ENCODE measurements around the gene STAT6.

The STAT6 gene

GRCh38 chr12:57096099-57096572 lies 15.0 kb downstream of the STAT6 start (continued):
- TF ChIP-seq ZNF138 (tag by site-specific recombination; IDR thresholded peaks at IDR 0.05; ENCODE audit: borderline replicate concordance) (no peak), ZNF37A (tag by site-specific recombination; IDR thresholded peaks at IDR 0.05) (no peak), ZNF239 (tag by site-specific recombination; IDR thresholded peaks at IDR 0.05) (no peak), YY1 (tag by site-specific recombination; IDR thresholded peaks at IDR 0.05) (no peak), HOXC10 (CRISPR knock-in tag; IDR thresholded peaks at IDR 0.05) (no peak), ZNF221 (tag by site-specific recombination; IDR thresholded peaks at IDR 0.05; ENCODE audit: borderline replicate concordance) (no peak), SCRT1 (tag by site-specific recombination; IDR thresholded peaks at IDR 0.05; ENCODE audit: borderline replicate concordance) (no peak), ZNF423 (tag by site-specific recombination; IDR thresholded peaks at IDR 0.05) (no peak), ZNF24 (tag by site-specific recombination; IDR thresholded peaks at IDR 0.05) (no peak), ZNF626 (tag by site-specific recombination; IDR thresholded peaks at IDR 0.05) (no peak), CTCF (tag by site-specific recombination; IDR thresholded peaks at IDR 0.05) (no peak), ZBTB17 (tag by site-specific recombination; IDR thresholded peaks at IDR 0.05) (peak; percentile 47; the same call in 1 of the 2 replicates), ZNF580 (tag by site-specific recombination; IDR thresholded peaks at IDR 0.05) (no peak), PRDM1 (tag by site-specific recombination; IDR thresholded peaks at IDR 0.05) (no peak), ZFHX2 (tag by site-specific recombination; conservative IDR thresholded peaks at IDR 0.05) (peak; percentile 73), ZNF404 (tag by site-specific recombination; IDR thresholded peaks at IDR 0.05) (no peak), AEBP2 (tag by site-specific recombination; IDR thresholded peaks at IDR 0.05; ENCODE audit: borderline replicate concordance) (no peak), ZXDB (tag by site-specific recombination; IDR thresholded peaks at IDR 0.05) (no peak), ZNF600 (tag by site-specific recombination; IDR thresholded peaks at IDR 0.05) (peak; percentile 20; the same call in 1 of the 2 replicates), BCL6B (tag by site-specific recombination; IDR thresholded peaks at IDR 0.05) (no peak), ZNF677 (tag by site-specific recombination; IDR thresholded peaks at IDR 0.05) (no peak), ZNF18 (tag by site-specific recombination; IDR thresholded peaks at IDR 0.05) (no peak), GFI1B (tag by site-specific recombination; IDR thresholded peaks at IDR 0.05) (no peak), ZBTB48 (tag by site-specific recombination; IDR thresholded peaks at IDR 0.05) (peak; percentile 44; the same call in 1 of the 2 replicates), ZNF354C (tag by site-specific recombination; IDR thresholded peaks at IDR 0.05; ENCODE audit: borderline replicate concordance, low read depth) (no peak), KLF17 (tag by site-specific recombination; IDR thresholded peaks at IDR 0.05) (0 out of 2 replicates have a peak, but pooled peaks have one; percentile 43), KLF8 (tag by site-specific recombination; IDR thresholded peaks at IDR 0.05) (no peak), SP2 (tag by site-specific recombination; IDR thresholded peaks at IDR 0.05) (peak; percentile 19; the same call in 1 of the 2 replicates), ZNF704 (tag by site-specific recombination; IDR thresholded peaks at IDR 0.05) (no peak), FEZF1 (tag by site-specific recombination; IDR thresholded peaks at IDR 0.05) (no peak), PRDM6 (tag by site-specific recombination; IDR thresholded peaks at IDR 0.05) (no peak), ZNF571 (tag by site-specific recombination; IDR thresholded peaks at IDR 0.05) (no peak)
